HL-60/S4 treated with phorbol 12-myristate 13-acetate at 8.2 ng/mL for 4 days and 3 days (cell line): ENCODE data around the gene SCN8A.

Experiments
- in situ Hi-C: fragments of 300-500 bp; cut with MboI; formaldehyde crosslinking; loops from 2 replicates; pipeline ENCODE4 v1.15.0; 2022; ENCODE audit warnings: low sequenced_read_pairs

Gene SCN8A

DNA sequence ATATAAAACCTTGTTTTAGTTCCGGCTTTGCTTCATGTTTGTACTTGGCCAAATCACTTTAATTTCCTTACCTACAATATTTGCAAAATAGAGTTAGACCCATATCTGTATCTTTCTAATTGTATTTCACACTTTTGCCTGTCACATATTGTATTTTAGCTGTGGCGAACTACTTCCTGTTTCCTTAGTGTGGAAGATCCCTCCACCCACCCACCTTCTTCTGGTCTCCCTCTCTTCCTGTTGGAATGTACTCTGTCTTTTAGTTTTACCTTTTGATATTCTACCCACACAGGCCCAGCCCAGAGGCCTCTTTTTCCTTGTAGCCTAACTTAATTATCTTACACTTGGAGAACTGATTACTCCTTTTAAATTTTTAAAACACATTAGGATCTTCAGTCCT, 78.2 kb downstream of the SCN8A start:
- in situ Hi-C loops = no loop called here

DNA sequence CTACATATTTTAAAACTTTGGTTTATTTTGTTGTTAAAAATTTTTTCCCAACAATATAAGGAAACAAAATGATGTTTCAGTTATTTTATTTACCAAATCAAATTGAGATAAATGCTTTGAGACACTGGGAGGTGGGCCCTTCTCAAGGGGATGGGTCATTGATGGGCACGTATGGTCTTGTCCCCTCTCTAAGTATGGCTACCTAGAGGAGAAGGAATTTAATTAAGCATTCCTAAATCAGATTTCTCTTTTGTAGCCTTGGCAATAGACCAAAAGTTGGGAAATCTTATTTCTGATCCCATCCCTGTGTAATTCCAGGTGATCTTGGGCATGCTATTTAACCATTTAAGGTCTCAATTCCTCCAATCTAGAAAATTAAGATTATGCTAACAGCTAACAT, 79.0 kb downstream of the SCN8A start:
- in situ Hi-C loops = no loop called here

DNA sequence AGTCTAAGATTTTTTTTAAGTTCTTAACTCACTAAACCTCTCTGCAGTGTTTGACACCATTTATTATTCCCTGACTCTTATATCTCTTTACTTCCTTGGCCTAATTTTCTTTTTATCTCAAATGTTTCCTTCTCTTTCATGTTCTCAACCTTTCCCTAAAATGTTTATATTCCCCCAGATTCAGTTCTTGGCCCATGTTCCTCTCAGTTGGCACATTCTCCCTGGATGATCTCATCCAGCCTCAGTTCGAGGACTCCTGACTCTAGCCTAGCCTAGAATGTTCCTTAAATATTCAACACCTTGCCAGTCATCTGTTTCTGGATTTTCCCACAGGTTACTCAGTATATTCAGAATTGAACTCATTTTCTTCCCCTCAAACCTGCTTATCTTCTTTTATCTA, 81.3 kb downstream of the SCN8A start:
- in situ Hi-C loops = no loop called here

DNA sequence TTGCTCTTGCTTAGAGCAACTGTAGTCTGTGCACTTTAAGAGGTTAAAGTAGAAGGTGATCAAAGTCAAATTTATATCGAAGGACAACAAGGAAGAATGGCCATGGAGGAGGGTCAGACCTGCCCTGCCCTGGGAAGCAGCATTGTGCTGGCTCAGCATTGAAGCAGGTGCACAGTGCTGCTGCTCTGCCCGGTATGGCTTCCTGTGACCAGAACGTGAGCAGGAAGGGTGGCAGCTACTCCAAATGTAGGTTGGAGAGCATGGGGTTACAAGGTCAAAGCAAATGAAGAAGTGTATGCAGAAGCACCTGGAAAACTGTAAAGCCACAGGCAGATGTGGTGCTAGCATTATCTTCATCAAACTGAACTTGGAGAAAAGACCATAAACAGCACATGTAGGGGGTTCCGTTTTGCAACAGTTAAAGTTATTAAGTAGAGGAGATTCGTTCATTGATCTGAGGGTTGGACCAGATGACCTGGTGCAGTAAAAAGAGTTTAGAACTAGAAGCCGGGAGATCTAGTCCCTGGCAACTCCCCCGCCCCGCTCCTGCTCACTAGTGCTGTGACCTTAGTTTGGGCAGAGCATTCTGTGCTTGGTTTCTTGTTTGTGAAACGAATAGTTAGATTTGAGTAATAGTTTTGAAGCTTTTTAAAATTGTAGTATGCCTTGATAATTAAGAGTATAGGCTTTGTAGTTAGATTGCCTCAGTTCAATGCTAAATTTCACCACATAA, 84.2 kb downstream of the SCN8A start:
- in situ Hi-C loops = no loop called here

DNA sequence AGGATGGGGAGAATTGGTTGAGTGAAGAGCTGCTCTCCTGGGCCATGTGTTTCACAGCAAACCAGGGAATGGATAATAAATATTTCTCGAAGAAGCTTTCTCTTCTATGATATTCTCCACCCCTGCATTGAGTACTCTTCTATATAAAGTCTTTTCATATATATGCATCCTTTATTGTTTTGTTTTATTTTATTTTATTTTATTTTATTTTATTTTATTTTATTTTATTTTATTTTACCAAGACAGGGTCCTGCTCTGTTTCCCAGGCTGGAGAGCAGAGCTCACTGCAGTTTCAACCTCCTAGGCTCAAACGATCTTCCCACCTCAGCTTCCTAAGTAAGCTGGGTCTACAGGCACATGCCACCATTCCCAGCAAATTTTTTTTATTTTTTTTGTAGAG, 85.8 kb downstream of the SCN8A start:
- in situ Hi-C loops = no loop called here

DNA sequence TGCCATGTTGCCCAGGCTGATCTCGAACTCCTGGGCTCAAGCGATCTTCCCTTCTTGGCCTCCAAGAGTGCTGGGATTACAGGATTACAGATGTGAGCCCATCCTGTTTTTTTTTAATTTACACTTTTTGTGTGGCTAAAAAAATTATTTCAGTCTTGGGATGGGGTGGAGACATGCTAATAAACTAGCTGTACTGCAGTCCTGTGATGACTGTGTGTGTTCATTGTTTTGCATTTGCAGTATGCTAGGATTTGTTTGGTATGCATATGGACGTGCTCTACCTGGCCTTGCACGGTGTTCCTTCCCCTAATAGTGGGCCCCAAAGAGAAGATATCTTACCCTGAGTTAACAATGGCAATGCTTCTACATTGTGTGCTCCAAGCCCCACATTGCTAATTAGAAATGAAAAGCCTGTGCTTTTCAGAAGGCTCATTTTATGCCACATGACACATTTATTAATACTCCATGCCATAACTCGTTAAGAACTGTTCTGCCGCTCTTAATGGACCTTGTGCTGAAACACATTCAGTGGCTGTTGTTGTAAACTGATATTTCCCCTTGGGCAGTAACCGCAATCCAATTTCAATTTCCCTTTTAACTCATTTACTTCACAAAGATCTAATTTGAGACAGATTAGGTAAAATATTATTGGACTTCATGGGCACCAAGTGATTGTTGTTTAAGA, 86.4 kb downstream of the SCN8A start:
- in situ Hi-C loops = no loop called here

DNA sequence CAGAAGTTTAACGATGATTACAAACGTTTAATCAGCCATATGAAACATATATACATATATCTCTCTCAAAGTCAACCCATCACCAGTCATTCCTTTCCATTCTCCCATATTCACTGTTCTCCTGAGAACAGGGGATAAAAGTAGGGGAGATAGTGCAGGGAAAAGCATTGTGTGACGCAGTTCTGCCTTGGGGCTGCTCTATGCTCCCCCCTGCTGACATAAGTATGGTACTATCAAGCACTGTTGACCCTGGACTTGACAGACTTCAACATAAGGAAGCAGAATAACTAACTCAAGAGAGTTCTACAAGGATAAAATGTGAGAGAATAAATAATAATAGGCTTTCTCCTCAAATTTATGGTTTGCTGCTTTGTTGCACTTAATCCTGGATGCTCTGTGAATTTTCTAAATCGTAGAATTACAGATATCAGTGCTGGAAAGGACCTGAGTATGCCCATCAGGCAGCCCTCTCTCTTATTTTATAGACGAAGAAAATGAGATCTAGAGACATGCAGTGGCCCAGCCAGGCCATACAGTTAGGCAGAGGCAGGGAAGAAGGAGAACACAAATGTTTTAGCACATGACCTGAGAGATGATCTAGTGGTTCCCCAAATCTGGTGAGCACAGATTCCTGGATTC, 87.2 kb downstream of the SCN8A start:
- in situ Hi-C loops = no loop called here

DNA sequence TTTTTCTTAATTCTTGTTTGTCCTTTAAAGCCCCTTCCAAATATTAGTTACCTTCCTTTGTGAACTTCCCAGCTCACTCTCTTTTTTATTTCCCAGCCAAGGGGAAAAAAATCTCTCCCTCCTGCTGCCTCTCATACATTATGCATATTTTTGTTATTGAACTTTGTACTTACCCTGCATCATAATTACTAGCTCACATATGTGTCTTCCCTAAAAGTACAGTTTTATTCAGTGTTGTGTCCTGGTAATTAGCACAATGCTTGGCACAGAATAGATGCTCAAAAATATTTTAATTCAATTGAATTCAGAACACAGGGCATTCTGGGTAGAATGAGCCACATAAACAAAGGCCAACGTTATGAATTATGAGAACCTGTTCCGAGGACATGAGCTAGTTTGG, 91.9 kb downstream of the SCN8A start:
- in situ Hi-C loops = no loop called here

DNA sequence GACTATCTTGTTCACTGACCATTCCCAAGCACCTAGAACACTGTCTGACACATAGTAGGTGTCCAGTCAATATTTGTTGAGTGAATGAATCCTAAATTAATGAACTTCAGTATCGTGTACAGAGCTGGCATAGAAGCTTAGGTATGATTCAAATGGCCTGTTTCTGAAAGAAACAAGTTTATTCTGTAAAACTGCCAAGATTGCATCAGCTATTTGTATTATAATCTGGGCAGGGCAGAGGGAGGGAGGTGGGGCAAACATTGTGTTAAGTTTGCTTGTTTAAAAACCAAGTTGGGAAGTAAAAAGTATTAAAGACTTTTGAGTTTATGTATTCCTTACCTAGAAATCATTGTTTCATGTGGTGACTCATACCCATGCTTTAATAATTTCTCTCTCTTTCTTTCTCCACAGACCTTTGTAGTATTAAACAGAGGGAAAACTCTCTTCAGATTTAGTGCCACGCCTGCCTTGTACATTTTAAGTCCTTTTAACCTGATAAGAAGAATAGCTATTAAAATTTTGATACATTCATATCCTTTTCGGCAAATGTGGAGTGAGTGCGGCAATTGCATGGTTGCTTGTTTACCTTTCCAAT, 92.8 kb downstream of the SCN8A start:
- in situ Hi-C loops = no loop called here

DNA sequence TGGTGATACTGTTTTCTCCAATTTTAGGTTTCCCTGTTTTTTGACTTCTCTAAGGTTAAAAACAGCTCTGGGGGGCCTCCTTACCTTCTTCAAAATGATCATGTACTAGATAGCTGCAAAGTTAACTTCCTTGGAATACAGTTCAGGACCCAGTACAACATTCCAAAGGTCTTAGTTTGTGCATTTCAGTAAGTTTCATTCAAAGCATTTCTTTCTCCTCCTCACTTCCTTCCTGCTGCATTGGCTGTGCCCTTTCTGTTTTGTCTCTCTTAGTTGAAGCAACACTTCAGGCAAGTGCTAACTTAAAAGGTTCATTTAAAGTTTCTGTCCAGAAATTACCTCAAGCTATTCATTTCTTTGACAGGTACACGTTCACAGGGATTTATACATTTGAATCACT, 95.7 kb downstream of the SCN8A start:
- in situ Hi-C loops = no loop called here

DNA sequence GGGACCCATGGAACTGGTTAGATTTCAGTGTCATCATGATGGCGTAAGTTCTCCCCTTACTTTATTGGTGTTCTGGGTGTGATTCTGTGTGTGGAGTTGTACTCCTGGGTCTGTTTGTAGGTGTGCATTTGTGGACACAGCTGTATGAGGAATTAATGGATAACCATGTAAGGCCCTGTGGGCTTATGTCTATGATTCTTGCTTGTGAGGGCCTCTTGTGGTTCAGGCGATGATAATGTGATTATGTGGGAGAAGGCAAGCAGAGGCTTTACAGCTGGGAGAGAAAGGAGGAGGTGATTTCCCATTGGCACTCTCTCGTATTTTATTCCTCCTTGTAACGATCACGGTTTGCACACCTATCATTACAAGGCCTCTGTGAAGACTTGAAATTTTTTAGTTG, 96.1 kb downstream of the SCN8A start:
- in situ Hi-C loops = no loop called here

DNA sequence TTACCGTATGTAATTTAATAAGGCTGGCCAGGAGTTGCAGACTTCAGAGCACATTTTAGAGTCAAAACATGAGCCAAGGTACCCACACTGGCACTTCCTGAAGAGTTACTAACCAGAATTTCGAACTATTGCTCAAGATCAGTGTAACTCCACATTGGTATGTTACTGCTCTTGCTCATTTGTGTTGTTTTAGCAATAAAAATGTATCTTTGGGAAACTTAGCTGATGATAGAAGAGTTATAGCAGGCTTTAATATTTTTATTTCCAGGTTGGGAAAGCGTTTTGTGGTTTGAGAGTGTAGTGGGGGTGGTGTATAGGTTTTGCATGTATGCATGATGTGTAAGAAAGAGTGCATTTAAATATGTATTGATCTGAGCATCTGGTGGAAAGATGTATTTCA, 96.6 kb downstream of the SCN8A start:
- in situ Hi-C loops = no loop called here

DNA sequence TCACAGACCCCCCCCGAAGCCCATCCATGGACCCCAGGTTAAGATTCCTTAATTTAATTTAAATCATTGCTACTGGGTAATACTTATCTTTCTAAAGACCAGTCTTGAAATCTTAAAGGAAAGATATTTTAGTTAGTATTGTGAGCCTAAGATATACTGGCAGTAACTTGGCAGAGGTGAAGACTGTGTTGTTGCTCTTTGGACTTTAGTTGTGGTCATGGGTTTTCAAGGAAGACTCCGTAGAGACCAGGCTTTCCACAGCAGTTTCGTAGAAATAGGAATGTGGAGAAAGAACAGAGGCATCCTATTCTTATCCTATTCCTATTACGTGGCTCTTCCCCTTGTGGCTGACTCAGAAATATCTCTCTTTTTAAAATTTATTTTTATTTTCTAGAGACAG, 99.0 kb downstream of the SCN8A start:
- in situ Hi-C loops = no loop called here

DNA sequence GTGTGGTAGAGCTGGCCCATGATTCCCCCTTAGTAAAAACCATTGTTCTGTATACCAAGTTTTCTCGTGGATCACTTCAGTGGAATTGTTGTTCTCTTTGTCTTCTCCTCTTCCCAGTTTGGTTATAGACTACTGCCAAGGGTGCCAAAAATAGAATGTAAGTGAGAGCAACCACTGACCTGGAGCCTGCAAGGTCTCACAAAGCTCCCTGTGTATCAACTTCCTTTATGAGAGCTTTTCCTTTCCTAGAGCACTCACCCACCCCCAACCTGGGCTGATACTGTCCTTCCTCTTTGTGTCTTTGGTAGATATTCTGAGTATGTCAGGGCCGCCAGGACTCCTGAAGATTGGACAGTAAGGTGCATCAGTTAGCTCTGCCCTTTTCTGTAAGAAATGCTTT, 101.0 kb downstream of the SCN8A start:
- in situ Hi-C loops = no loop called here

DNA sequence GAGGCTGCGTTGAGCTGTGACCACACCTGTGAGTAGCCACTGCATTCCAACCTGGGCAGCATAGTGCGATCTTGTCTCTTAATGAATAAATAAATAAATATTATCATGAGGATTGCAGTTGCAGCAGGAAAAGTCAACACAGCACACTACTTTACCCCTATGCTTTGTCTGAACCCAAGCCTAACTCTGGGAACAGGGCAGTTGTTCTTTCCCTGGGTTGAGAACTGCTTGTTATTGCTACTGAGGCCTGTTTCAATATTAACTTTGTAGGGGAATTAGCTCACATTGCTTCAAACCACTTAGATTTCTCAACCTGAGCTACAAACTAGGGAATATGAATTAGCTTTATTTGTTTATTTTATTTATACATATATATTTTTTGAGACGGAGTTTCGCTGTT, 102.5 kb downstream of the SCN8A start:
- in situ Hi-C loops = no loop called here

DNA sequence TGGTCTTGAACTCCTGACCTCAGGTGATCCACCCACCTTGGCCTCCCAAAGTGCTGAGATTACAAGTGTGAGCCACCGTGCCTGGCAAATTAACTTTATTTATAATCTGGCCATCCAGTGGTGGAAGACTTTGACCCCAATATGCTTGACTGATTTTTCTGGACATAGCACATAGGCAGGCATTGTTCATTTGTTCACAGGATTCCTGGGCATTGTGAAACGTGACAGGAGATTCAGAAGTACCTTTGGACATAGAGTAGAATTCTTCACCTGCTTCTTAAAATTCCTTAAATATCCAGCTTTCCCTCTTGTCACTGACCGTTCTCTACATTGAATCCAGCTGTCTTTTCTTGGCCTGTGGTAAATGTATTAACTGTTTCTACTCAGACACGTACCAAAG, 103.1 kb downstream of the SCN8A start:
- in situ Hi-C loops = no loop called here

DNA sequence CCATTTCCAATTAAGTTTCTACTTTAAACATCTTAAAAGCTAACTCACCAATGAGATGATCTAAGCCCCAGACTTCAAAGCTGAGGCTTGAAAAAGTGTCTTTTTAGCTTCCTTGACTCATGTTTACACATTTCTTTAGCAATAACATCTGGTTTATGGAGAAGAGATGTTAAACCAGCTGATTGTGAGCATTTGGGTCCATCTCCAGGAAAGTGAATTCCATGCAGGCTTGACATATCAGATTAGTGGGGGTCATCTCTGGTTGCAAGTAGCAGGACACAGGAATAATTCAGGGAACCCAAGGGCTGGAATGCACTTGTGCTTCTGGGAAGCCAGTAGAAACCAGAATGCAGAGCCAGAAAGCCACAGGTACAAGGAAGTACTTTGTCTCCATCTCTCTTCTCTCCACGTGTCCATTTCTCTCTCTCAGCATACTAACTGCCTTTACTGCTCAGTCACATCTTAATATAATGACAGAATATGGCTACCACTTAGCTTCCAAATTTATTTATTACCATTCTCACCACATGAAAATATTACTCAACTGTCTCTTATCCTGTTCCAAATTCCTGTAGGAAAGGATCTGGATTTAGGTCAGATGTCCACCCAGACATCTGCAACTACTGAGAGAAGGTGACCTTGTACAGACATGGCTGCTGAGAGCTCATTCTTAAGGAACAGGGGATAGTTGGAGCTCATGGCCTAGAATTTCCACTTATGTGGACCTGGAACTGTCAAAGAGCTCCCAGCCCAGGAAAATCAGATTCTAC, 104.4 kb downstream of the SCN8A start:
- in situ Hi-C loops = no loop called here

DNA sequence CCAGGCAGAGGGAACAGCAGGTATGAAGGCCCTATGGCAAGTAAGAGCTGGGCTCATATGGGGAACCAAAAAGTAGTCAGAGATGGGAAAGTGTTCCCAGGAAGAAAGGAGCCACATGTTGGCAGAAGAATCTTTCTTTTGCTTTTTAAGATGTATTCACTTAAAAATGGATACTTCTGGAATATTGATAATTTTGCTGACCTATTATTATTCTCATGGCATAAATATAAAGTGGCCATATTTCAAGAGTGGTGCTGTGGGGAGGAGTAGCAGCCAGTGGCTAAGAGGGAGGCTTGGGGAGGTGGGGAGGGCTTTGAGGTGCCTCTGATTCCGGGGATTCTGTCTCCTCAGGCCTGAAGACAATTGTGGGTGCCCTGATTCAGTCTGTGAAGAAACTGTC, 108.2 kb downstream of the SCN8A start:
- in situ Hi-C loops = no loop called here

DNA sequence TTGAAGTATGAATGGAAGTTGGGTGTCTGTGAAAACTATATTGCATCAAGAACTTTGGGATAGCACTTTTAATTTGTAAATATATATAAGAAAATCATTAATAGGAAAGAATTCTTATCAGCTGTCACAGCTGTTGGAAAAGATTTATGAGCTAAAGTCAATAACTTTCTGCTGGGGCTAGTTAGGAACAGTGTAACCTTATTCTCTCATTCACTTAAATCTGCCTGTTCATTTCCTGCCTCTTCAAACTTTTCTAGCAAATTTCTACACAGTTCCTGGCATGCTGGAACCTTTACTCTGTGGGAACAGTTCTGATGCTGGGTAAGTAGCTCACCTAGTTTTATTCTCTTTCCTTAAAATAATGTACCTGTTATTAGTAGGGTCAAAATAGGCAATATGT, 109.9 kb downstream of the SCN8A start:
- in situ Hi-C loops = no loop called here

DNA sequence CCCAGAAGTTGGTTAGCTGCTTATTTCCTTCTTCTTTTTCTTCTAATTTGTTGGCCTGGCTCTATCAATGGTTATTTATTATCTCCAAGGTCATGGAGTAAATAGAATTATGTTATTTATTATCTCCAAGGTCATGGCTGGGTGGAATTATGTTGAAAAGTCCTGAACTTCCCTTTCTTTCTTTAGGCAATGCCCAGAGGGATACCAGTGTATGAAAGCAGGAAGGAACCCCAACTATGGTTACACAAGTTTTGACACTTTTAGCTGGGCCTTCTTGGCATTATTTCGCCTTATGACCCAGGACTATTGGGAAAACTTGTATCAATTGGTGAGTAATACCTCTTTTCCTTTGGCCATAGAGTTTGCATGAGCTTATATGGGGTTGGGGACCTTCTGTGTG, 111.6 kb downstream of the SCN8A start:
- in situ Hi-C loops = no loop called here

DNA sequence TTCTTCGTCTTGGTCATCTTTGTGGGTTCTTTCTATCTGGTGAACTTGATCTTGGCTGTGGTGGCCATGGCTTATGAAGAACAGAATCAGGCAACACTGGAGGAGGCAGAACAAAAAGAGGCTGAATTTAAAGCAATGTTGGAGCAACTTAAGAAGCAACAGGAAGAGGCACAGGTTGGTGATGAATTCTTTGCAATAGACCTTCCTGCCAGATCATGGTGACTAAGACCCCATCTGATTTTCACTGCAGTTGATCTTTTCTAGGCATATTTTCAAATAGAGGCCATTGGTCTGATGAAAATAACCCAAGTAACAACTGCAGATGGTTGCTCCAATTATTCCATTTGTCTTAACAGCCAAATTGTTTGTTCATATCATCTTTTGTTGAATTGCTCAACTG, 114.4 kb downstream of the SCN8A start:
- in situ Hi-C loops = no loop called here
